Activated T-cell treated with anti-CD3 and anti-CD28 coated beads, Interleukin-2, amount 50 U/mL, for 48 hours (primary cell): Measurements from ENCODE around the gene ERG28.
"Not testable (repeated sequence)": the region's sequence is repeated elsewhere in the genome, so short reads cannot be mapped to it uniquely, and the experiment has no call there.

Experiments used
- DNase-seq, 2 experiments: peaks; one replicate each; pipeline ENCODE4 v3.0.0-alpha.2; 2020

Gene ERG28, protein sequence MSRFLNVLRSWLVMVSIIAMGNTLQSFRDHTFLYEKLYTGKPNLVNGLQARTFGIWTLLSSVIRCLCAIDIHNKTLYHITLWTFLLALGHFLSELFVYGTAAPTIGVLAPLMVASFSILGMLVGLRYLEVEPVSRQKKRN

DNA sequence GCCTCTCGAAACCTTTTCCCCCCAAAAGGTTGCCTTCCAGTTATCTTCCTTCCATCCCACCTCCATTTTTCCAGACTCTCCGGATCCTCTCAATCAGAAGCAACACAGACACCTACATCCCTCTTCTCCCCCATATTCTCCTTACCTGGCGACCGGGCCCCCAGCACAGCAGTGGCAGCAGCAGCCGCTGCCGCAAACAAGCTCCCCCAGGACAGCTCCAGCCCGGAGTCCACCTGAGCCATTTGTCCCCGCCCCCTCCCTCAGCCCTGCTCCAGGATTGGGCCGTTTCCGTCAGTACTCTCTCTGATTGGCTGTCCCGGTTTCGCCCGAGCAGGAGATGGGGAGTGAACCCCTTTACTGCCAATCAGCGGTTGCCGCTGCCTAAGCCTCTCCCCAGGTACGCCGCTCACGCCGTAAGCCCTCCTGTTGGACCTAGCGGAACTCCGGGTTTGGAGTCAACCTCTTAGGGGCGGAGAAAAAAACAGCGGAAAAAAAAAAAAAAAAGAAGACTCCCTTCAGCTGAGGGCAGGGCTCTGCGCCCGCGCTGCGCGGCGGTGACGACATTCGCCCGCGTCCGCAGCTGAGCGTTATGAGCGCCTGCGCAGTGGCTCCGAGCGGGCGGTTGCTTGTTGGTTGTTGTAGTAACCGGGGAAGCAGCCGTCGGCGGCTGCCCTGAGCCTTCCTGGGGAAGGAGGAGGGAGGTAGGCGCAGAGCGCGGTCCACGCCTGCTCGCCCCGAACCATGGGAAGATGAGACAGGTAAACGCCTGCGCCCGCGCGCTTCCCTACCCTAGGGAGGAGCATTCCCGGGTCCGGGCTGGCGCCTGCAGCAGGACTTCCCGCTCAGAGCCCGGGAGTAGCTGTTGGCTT is at the start of gene ERG28, which contains the start of gene TTLL5:
Gene ERG28 (minus strand): TSS at position 247 of the 869 bp plus-strand sequence. CDS start 3,374 bp downstream, outside the sequence.
Gene TTLL5 (plus strand): TSS at position 617 of the 869 bp plus-strand sequence. CDS start 1,904 bp downstream, outside the sequence.
- DNase-seq: peak; percentile 96 to 97

DNA sequence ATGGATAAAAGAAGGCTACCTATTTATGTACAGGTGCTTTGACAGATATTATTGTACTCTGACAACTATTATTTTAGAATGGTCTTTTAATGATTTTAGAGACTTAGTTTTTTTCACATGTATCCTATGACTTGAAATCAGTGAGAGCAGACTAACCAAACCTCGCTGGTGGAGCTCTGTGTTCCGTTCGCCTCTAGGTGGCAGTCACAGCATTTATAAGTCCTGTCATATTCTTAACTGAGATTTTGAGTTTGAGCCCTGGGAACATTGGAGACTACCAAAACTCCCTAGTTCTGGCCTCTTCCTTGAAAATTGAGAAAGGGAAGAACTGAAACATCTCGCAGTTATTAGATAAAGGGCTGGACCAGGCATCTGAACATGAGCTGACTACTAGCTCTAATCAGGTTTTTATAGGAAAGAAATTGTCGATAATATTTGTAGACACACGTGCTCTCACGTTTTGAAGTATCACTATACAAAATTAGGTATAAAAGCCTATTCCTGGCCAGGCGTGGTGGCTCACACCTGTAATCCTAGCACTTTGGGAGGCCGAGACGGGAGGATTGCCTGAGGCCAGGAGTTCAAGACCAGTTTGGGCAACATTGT is 48.6 kb upstream of the ERG28 start:
- peak; percentile 62 to 70 for DNase-seq

DNA sequence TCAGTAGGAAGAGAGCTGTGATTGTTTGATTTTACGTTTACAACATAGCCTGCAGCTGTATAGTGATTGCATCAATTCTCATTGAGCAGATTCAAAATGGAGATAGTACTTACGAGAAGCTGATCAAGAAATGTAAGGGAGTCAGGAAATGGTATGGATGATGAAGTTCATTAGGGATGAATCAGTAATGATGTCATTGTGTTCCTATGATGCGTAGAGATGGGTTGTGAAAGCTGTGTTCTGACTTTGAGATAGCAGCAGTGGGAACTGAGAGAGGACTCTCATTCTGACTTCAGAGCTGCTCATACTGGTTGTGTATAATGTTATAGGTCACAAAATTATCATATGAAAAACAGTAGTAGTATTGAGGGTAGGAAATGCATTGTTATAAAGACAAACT is 44.3 kb upstream of the ERG28 start:
- no peak for DNase-seq

DNA sequence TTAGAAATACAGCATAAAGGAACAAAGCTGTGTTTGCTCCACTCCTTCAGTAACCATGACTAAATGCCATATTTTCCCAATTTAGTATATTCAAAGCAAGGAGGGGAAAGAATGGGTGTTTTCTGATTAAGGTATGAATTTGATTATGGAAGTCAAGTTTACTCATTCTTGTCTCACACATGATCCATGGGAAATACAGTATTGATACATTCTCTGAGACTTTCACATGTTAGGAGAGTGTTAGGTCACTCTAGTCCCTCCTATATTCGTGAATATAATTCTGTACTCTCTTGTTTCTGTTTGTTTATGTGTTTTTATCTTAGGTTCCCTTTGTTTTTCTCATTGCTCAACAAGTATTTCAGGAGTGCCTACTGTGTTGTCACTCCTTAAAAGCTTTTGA is 42.8 kb upstream of the ERG28 start:
- DNase-seq: no peak

DNA sequence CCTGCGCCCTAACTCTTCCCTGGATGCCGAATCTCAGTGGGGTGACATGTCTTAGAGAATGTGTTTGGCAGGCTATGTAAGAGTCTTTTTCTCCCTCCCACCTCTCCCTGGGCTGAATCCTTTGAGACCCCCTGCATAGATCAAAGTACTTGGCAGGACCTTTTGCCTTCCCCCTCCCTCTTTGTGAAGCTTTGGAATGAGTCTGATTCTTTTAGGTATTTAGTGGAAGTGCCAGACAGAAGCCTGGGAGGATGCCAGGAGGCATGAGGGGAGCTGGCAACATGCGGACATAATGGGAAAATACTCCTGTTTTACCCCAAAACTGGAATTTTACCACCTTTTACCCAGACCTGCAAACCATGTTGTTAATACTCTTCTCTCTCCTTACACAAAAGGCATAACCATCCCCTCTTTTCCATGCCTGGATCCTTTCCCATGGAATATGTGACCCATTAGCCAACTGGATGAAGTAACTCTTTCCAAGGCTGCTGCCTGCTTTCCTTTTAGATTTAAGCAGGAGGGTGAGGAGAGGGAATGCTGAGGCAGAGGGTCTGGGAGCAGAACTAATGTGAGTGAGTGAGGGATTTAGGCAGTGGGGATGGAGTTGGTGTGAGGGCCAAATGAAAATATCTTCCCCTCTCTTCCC is 42.1 kb upstream of the ERG28 start:
- DNase-seq: no peak

DNA sequence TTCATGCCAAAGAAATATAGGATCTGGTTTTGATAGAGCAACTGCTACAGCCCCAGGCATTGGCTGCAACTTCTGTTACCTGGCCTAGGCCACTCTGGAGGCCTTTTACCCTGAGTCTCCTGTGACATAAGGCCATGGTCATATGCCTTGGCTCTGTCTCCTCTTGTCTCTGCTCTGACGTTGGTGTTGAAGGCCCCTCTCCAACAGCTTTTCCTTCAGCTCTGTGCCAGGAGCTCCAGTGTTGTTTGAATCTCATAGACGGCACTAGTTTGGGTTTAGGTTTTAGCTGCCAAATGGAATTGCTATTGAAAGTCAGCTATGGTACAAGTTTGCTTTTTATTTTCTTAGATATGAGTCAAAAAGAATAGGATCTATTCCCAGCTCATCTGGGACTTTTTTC is 41.4 kb upstream of the ERG28 start:
- no peak for DNase-seq

DNA sequence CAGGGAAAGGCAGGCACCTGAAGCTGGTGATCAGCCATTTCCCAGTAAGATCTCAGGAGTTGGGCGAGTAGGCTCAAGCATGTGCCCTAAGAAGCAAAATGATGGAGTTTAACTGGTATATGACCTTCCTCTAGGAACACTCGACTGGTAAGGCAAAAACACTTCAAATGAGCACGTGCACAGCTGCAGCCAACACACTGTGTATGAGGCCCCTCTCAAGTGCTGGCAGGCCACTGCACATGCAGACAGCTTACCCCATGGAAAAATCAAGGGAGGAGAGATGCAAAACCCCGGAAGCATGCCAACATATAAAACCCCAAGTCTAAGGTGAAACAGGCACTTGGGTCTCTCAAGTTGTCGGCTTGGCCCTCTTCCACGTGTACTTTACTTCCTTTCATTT is 39.6 kb upstream of the ERG28 start:
- no peak for DNase-seq

DNA sequence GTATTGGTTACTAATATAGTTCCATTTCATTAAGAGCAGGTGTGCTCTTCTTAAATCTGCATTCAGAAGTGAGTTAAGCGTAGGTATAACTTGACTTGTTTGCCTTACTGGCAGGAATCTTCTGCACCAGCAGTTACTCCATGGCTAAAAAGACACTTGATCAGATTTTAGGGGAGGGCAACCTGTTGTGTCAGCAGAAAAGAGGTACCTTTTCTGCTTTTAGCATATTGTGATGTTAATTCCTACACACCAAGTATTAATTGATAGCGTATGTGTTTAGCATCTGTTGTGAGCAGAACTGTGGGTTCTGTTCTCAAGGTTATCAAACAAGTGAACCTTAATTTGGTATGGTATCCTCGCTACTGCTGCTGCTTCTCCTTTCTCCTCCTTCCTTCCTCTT is 38.7 kb upstream of the ERG28 start:
- no peak for DNase-seq

DNA sequence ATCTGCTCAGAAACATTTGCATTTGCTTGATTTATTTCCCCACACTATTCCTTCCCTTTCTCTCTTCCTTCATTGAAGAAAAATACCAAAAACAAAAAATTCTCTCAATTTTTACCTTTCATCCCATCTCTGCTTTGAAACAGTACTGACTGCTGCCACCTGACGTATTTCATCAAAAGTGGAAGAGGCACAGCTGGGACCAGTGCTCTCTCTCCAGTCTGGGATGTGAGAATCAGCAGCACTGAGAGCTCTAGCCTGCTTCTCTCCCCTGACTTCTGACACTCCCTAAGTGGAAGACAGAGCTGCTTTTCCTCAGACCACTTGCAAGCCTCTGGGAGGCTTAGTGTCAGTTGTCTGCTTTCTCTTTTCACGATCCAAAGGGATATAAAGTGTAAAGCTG is 37.2 kb upstream of the ERG28 start:
- DNase-seq: no peak

DNA sequence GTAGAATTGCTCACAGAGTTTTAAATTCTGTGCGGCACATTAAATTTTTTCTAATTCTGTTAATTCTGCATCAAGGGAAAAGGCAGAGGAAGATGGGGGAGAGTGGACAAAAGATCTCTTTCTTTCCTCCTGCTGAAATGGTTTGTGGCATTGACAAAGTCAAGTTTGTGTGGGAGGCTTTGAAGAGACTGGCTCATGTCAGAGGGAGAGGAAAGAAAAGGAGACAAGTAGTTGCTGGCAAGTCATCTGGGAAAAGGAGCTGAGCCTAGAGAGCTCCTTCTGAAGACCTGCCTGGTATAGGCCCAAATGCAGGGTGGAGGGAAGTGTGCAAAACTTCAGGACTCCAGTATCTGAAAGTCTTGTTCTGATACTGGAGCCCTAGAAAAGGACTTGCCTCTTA is 36.7 kb upstream of the ERG28 start:
- no peak for DNase-seq

DNA sequence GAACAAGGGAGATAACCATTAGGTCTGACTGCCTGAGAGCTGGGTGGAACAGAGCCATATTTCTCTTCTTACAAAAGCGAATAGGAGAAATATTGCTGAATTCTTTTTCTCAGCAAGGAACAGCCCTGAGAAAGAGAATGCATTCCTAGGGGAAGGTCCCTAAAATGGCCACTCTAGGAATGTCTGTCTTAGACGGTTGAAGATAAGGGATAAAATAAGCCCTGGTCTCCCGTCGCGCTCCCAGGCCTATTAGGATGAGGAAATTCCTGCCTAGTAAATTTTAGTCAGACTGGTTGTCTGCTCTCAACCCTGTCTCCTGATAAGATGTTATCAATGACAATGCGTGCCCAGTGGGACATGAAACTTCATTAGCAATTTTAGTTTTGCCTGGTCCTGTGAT is 34.3 kb upstream of the ERG28 start:
- DNase-seq: not testable (repeated sequence)

DNA sequence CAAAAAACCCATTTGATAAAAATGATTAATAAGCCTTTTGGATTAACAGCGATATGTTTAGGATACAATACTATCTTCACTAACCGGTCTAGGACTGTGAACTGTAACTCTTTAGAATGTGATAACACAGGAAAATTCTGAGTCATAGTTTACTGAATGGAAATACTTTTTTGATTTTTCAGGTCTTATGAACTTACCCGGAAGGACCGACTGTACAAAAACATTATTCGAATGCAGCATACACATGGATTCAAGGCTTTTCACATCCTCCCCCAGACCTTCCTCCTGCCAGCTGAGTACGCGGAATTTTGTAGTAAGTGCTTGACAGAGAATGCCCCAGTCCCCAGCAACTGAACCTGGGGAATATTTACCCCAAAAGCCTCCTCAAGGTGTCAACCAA is 29.3 kb upstream of the ERG28 start:
- DNase-seq: no peak

DNA sequence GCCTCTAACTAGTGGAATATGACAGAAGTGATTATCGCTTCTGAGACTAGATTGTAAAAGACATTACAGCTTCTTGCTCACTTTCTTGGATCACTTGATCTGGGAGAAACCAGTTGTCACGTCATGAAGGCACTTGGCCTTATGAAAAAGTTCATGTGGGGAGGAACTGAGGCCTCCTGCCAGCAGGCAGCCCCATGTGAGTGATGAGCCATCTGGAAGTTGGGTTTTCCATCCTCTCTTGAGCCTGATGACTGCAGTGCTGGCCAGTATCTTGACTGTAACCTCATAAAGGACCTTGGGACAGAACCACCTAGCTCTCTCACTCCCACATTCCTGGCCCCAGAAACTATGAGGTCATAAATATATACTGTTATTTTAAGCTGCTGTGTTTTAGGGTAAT is 28.3 kb upstream of the ERG28 start:
- no peak for DNase-seq

DNA sequence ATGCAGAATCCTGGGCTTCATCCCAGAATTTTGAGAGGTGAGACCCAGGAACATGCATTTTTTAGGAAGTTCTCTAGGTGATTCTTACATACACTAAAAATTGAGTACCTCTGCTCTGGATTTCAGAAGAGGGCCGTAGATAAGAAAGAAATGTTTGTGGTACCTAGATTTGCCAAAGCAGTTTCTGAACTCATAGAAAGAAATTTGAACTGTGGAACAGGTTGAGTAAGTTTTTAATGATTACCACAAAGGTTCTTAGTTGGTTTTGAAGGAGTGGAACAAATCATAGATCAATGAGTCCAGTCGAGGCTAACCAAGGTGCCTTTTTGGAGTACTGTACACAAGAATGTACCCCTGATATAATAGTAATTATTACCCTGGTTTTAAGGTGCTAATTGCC is 25.2 kb upstream of the ERG28 start:
- no peak for DNase-seq

DNA sequence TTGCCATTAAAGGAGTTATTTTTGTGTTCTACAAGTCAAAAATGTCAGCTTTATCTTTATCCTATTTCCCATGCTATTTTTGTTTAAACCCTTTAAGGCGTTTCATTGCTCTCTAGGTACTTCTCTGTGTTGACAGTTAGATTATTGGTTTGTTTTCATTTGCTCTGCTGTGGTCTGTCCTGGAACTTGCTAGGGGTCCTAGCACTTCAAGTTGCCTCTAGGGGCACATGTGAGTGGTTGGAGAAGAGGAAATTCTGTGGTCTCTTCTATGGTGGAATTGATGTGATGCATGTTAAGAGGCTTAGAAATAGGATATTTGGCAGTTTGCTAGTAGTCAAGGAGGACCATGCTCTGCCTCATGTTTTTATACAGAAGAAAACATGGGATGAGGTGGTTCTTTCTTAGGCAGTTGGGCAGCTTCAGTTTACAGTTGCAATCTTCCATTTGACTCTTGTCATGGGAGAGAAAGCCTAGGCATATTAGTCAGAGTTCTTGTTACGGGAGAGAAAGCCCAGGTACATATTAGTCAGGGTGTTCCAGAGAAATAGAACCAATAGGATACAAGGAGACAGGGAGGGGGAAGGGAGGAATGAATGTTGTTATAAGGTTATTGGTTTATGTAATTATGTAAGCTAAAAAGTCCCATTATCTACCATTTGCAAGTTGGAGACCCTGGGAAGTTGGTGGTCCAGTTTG is 14.7 kb upstream of the ERG28 start:
- DNase-seq: no peak

DNA sequence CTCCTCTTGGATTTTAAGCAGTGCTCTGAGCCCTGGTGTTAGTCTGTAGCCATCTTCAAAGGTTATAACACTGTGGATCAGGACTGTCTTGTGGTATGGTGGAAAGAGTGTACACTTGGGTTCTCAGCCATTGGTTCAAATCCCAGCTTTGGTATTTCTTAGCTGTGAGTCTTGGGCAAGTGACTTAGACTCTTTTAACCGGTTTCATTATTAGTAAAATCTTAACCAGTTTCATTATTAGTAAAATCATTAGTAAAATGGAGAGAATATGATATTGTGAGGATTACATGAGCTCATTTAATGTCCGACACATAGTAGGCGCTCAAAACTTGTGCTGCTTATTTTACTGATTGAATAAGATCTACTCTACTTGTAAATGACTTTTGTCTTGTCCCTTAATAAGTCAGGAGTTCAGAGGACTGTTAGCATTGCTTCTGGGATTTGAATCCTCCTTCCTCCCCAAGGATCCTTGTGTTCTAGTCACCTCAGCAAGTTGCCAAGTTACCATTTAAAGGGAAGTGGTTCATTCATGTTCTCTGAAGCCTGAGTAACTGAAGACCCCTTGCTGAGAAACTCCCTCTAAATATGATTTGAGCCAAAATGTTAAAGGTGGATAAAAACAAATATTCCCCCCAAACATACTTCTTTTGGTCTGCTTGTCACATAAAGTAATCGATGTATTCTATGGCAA is 12.8 kb upstream of the ERG28 start:
- DNase-seq: no peak

DNA sequence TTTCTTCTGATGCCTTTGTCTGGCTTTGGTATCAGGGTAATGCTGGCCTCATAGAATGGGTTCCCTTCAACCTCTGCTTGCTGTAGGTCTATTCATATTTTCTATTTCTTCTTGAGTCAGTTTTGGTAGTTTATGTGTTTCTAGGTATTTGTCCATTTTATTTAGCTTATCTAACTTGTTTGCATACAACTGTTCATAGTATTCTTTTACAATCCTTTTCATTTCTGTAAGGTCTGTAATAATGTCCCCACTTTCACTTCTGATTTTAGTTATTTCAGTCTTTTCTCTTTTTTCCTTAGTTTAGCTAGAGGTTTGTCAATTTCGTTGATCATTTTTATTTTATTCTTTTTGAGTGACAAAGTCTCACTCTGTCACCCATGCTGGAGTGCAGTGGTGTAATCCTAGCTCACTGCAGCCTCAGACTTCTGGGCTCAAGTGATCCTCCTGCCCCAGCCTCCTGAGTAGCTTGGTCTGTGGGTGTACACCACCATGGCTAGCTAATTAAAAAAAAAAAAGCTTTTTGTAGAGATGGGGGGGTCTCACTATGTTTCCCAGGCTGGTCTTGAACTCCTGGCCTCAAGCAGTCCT is 12.0 kb upstream of the ERG28 start:
- no peak for DNase-seq

DNA sequence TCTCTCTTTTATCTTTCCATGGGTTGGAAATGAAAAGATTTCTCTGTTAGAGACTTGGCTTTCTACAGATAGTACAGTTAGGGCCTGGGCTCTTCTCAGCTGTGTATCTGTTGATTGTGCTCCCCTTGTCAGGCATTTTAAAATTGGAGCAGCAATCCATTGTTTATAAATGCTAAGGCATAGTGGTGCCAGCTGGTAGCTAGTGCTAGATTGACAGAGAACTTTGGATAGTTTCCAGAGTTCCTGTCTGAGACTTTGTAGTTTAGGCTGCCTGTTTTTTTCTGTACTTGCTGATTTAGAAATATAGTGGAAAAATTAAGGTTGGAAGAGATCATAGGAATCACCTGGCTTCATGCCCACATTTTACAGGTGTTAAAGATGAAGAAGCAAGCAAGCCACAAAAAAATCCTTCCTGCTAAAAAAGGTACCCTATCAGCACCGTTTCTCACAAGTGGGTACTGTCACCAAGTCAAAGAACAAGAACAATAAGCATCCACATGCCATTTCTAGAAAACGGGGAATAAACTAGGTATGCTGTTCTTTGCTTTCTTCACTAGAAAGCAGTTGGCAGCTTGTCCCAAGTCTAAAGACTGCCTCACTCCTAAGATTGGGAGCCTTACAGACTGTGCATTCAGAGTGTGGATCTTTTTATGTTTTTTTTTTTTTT is 6.6 kb upstream of the ERG28 start:
- no peak for DNase-seq

DNA sequence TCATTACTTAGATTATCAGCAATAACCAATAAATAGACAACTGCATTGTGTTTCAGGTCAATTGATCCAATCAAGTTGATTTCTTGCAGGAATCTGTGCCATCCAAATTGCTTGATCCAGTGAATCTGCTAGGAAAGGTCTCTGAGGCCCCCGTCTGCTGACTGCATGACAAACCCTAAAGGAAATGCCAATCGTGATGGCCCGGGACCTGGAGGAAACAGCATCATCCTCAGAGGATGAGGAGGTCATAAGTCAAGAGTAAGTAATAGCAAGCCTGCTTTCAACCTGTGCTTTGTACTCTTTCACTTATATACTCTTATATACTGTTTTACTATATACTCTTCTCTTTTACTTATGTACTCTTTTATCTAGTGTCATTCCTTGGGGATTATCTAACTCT is 2.3 kb upstream of the ERG28 start:
- DNase-seq: no peak

DNA sequence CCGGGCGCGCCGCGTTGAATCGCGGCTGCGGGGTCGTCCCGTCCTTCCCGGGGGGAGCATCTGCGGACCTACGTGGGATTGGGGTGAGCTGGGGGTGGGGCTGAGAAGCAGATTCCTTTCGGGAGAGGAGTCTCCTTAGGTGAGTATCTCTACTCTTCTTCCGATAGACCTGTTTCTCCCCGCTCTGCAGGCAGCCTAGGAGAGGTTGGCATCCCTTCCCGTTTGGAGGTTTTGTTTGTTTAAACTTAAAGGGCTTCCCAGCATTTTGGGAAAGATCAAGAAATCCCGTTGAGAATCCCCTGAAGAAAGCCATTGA is 781 bp upstream of the ERG28 start:
- DNase-seq: no peak

DNA sequence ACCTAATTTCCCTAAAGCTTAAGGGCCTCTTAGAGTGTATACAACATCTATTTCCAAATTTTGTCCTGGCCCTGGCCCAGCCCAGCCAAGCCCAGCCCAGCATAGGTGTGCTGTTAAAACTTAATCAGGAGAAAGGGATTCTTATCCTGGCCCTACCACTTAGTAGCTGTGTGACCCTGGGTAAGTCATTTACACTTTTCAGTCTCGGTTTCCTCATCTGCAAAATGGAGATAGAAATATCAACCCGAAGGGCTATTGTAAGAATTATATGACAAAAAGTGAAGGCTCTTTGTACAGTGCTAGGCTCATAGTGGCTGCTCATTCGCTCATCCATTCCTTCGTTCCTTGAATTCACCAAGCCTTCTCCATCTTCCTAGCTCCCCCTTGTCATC is 442 bp downstream of the ERG28 start:
- DNase-seq: no peak

DNA sequence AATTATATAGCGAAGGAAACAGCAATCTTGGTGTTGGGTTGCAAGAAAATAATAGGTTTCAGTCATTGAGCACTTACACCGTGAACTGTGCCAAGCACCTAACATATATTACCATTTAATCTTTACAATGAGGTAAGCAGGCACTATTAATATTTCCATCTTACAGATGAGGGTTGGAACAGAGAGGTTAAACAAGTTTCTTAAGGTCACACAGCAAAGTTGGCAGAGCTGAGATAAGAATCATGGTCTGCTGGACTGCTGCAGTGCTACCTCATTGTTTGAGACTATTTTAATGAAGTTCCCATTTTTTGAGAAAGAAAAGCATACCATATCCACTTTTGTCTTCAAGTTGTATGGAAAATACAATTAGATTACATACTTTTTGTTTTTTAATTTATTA is 1.7 kb downstream of the ERG28 start:
- DNase-seq: no peak
